G401.6 (cell line): ENCODE measurements around the gene ASIC5.
"Not testable (repeated sequence)": the region's sequence is repeated elsewhere in the genome, so short reads cannot be mapped to it uniquely, and the experiment has no call there.

Experiments used
- FAIRE-seq: peaks from 2 replicates; lab custom pipeline; 2012; peaks lifted over from hg19 to GRCh38; lab: Jason Lieb, UNC

Gene ASIC5

GRCh38 chr4:155800685-155801343 is 65.3 kb downstream of the ASIC5 start:
- FAIRE-seq: no peak

- no peak for FAIRE-seq
Measured at GRCh38 chr4:155799794-155800123, 66.3 kb downstream of the ASIC5 start.

- no peak for FAIRE-seq
Measured at GRCh38 chr4:155799116-155799793, 66.8 kb downstream of the ASIC5 start.

GRCh38 chr4:155797581-155797980 is 68.5 kb downstream of the ASIC5 start:
- not testable (repeated sequence) for FAIRE-seq

GRCh38 chr4:155795991-155796390 is 70.1 kb downstream of the ASIC5 start:
- no peak for FAIRE-seq

GRCh38 chr4:155794589-155795236 is 71.4 kb downstream of the ASIC5 start:
- FAIRE-seq: no peak

- FAIRE-seq: no peak
Measured at GRCh38 chr4:155789982-155790381, 76.1 kb downstream of the ASIC5 start.

- FAIRE-seq: no peak
Measured at GRCh38 chr4:155789391-155789790, 76.7 kb downstream of the ASIC5 start.

GRCh38 chr4:155787113-155787710 is 78.9 kb downstream of the ASIC5 start:
- peak; percentile 61 for FAIRE-seq

GRCh38 chr4:155785828-155786227 is 80.2 kb downstream of the ASIC5 start:
- no peak for FAIRE-seq

- no peak for FAIRE-seq
Measured at GRCh38 chr4:155784637-155785036, 81.4 kb downstream of the ASIC5 start.

GRCh38 chr4:155781249-155781831 is 84.7 kb downstream of the ASIC5 start:
- peak; percentile 66 for FAIRE-seq

- FAIRE-seq: no peak
Measured at GRCh38 chr4:155780775-155781174, 85.3 kb downstream of the ASIC5 start.
